ENCODE data around the gene NEK6.

GRCh38 chr9:124375726-124376125 lies 118.0 kb downstream of the NEK6 start:
- TF ChIP-seq CTCF (IDR thresholded peaks at IDR 0.05), result no peak
- TF ChIP-seq POLR2A (IDR thresholded peaks at IDR 0.05), result no peak

All from adrenal gland (tissue), 5 donors.